ENCODE results near the gene AKAP13.

Gene AKAP13

DNA sequence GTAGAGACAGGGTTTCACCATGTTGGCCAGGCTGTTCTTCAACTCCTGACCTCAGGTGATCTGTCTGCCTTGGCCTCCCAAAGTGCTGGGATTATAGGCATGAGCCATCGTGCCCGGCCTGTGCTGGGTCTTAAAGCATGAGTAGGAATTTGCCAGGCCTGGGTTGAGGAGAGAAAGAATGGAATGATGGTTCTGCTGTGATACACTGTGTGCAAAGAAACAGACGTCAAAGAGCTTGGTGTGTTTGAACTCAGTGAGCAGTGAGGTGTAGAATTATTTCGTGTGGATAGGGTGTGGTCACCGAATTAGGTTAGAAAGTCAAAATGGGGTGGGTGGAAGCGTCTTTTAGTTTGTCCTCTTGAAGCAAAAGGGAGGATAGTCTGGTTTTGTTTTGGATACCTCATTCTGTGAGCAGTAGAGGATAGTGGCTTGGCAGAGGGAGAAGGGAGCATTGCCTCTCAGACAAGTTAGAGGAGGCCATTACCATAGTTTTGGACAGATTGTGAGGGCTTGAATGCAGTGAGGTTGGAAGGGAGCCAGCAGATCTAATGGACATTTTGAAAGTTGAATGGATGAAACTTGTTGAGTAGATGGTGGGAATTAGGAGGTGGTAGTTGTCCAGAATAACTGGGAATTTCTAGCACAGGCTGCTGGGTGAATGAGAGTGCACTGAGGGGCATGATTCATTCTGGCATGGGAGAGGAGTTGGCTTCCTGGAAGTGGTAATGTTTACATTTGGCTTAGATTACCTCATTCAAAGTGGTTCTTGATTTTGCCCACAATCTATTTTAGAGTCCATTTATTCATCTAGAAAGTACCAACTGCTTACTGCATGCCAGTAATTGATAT, 27.2 kb downstream of the AKAP13 start (continued):
- TF ChIP-seq, protein P1, sequence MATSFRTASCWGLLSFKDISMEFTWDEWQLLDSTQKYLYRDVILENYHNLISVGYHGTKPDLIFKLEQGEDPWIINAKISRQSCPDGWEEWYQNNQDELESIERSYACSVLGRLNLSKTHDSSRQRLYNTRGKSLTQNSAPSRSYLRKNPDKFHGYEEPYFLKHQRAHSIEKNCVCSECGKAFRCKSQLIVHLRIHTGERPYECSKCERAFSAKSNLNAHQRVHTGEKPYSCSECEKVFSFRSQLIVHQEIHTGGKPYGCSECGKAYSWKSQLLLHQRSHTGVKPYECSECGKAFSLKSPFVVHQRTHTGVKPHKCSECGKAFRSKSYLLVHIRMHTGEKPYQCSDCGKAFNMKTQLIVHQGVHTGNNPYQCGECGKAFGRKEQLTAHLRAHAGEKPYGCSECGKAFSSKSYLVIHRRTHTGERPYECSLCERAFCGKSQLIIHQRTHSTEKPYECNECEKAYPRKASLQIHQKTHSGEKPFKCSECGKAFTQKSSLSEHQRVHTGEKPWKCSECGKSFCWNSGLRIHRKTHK (tag by site-specific recombination; IDR thresholded peaks at IDR 0.05), result no peak
- TF ChIP-seq ZNF202 (tag by site-specific recombination; IDR thresholded peaks at IDR 0.05; ENCODE audit: borderline replicate concordance), result no peak
- TF ChIP-seq ZNF747 (tag by site-specific recombination; IDR thresholded peaks at IDR 0.05), result no peak
- TF ChIP-seq ZNF354C (tag by site-specific recombination; IDR thresholded peaks at IDR 0.05; ENCODE audit: borderline replicate concordance, low read depth), result no peak
- TF ChIP-seq ZNF324 (tag by site-specific recombination; IDR thresholded peaks at IDR 0.05), result no peak
- peak; percentile 38; the same call in 1 of the 2 replicates for TF ChIP-seq ZNF660 (tag by site-specific recombination; IDR thresholded peaks at IDR 0.05)
- TF ChIP-seq ZNF792 (tag by site-specific recombination; IDR thresholded peaks at IDR 0.05), result no peak
- TF ChIP-seq ZNF133 (tag by site-specific recombination; IDR thresholded peaks at IDR 0.05), result no peak
- TF ChIP-seq ZNF561 (tag by site-specific recombination; IDR thresholded peaks at IDR 0.05; ENCODE audit: borderline replicate concordance), result no peak
- TF ChIP-seq ZFP3 (tag by site-specific recombination; IDR thresholded peaks at IDR 0.05; ENCODE audit: low read depth), result no peak
- no peak for TF ChIP-seq ZNF157 (tag by site-specific recombination; IDR thresholded peaks at IDR 0.05)
- peak; percentile 29; the same call in 1 of the 2 replicates for TF ChIP-seq GLIS1 (tag by site-specific recombination; IDR thresholded peaks at IDR 0.05)
- no peak for TF ChIP-seq ZFHX2 (tag by site-specific recombination; conservative IDR thresholded peaks at IDR 0.05)
- no peak for TF ChIP-seq ZNF548 (tag by site-specific recombination; IDR thresholded peaks at IDR 0.05)
- no peak for TF ChIP-seq ZNF626 (tag by site-specific recombination; IDR thresholded peaks at IDR 0.05)
- no peak for TF ChIP-seq ZNF785 (tag by site-specific recombination; IDR thresholded peaks at IDR 0.05)
- TF ChIP-seq ZNF501 (tag by site-specific recombination; IDR thresholded peaks at IDR 0.05), result no peak
- TF ChIP-seq, protein P2, sequence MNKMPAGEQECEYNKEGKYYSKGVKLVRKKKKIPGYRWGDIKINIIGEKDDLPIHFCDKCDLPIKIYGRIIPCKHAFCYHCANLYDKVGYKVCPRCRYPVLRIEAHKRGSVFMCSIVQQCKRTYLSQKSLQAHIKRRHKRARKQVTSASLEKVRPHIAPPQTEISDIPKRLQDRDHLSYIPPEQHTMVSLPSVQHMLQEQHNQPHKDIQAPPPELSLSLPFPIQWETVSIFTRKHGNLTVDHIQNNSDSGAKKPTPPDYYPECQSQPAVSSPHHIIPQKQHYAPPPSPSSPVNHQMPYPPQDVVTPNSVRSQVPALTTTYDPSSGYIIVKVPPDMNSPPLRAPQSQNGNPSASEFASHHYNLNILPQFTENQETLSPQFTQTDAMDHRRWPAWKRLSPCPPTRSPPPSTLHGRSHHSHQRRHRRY (tag by site-specific recombination; IDR thresholded peaks at IDR 0.05), result no peak
- TF ChIP-seq, protein P3, sequence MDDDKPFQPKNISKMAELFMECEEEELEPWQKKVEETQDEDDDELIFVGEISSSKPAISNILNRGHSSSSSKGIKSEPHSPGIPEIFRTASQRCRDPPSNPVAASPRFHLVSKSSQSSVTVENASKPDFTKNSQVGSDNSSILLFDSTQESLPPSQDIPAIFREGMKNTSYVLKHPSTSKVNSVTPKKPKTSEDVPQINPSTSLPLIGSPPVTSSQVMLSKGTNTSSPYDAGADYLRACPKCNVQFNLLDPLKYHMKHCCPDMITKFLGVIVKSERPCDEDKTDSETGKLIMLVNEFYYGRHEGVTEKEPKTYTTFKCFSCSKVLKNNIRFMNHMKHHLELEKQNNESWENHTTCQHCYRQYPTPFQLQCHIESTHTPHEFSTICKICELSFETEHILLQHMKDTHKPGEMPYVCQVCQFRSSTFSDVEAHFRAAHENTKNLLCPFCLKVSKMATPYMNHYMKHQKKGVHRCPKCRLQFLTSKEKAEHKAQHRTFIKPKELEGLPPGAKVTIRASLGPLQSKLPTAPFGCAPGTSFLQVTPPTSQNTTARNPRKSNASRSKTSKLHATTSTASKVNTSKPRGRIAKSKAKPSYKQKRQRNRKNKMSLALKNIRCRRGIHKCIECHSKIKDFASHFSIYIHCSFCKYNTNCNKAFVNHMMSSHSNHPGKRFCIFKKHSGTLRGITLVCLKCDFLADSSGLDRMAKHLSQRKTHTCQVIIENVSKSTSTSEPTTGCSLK (tag by site-specific recombination; IDR thresholded peaks at IDR 0.05), result no peak
- TF ChIP-seq, protein P4, sequence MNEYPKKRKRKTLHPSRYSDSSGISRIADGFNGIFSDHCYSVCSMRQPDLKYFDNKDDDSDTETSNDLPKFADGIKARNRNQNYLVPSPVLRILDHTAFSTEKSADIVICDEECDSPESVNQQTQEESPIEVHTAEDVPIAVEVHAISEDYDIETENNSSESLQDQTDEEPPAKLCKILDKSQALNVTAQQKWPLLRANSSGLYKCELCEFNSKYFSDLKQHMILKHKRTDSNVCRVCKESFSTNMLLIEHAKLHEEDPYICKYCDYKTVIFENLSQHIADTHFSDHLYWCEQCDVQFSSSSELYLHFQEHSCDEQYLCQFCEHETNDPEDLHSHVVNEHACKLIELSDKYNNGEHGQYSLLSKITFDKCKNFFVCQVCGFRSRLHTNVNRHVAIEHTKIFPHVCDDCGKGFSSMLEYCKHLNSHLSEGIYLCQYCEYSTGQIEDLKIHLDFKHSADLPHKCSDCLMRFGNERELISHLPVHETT (tag by site-specific recombination; IDR thresholded peaks at IDR 0.05), result 0 out of 2 replicates have a peak, but pooled peaks have one; percentile 26
- no peak for TF ChIP-seq ZNF341 (tag by site-specific recombination; IDR thresholded peaks at IDR 0.05; ENCODE audit: low read depth)
- TF ChIP-seq, protein P5, sequence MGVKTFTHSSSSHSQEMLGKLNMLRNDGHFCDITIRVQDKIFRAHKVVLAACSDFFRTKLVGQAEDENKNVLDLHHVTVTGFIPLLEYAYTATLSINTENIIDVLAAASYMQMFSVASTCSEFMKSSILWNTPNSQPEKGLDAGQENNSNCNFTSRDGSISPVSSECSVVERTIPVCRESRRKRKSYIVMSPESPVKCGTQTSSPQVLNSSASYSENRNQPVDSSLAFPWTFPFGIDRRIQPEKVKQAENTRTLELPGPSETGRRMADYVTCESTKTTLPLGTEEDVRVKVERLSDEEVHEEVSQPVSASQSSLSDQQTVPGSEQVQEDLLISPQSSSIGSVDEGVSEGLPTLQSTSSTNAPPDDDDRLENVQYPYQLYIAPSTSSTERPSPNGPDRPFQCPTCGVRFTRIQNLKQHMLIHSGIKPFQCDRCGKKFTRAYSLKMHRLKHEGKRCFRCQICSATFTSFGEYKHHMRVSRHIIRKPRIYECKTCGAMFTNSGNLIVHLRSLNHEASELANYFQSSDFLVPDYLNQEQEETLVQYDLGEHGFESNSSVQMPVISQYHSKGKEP (tag by site-specific recombination; IDR thresholded peaks at IDR 0.05), result no peak
- TF ChIP-seq, protein P6, sequence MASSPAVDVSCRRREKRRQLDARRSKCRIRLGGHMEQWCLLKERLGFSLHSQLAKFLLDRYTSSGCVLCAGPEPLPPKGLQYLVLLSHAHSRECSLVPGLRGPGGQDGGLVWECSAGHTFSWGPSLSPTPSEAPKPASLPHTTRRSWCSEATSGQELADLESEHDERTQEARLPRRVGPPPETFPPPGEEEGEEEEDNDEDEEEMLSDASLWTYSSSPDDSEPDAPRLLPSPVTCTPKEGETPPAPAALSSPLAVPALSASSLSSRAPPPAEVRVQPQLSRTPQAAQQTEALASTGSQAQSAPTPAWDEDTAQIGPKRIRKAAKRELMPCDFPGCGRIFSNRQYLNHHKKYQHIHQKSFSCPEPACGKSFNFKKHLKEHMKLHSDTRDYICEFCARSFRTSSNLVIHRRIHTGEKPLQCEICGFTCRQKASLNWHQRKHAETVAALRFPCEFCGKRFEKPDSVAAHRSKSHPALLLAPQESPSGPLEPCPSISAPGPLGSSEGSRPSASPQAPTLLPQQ (tag by site-specific recombination; IDR thresholded peaks at IDR 0.05), result no peak; the same call in 1 of the 2 replicates
- TF ChIP-seq ZNF658 (tag by site-specific recombination; IDR thresholded peaks at IDR 0.05), result no peak
- TF ChIP-seq ZNF560 (tag by site-specific recombination; IDR thresholded peaks at IDR 0.05; ENCODE audit: borderline replicate concordance), result no peak
- no peak for TF ChIP-seq ZFP69B (tag by site-specific recombination; IDR thresholded peaks at IDR 0.05)
- TF ChIP-seq, protein P7, sequence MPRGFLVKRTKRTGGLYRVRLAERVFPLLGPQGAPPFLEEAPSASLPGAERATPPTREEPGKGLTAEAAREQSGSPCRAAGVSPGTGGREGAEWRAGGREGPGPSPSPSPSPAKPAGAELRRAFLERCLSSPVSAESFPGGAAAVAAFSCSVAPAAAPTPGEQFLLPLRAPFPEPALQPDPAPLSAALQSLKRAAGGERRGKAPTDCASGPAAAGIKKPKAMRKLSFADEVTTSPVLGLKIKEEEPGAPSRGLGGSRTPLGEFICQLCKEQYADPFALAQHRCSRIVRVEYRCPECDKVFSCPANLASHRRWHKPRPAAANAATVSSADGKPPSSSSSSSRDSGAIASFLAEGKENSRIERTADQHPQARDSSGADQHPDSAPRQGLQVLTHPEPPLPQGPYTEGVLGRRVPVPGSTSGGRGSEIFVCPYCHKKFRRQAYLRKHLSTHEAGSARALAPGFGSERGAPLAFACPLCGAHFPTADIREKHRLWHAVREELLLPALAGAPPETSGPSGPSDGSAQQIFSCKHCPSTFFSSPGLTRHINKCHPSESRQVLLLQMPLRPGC (tag by site-specific recombination; IDR thresholded peaks at IDR 0.05), result peak; percentile 38; the same call in 1 of the 2 replicates
- no peak for TF ChIP-seq ZBTB1 (tag by site-specific recombination; IDR thresholded peaks at IDR 0.05)
- no peak for TF ChIP-seq ZIC2 (tag by site-specific recombination; IDR thresholded peaks at IDR 0.05)

Data from HEK293 (cell line).